GM21367 (cell line): ENCODE results near the gene NUP43.
"Not testable (repeated sequence)": the region's sequence is repeated elsewhere in the genome, so short reads cannot be mapped to it uniquely, and the experiment has no call there.

Source experiments
- ATAC-seq: cut with Tn5 transposase; IDR thresholded peaks from one replicate; pipeline ENCODE4 v1.9.1; 2021; ENCODE audit not compliant: unreplicated experiment

Gene NUP43

DNA sequence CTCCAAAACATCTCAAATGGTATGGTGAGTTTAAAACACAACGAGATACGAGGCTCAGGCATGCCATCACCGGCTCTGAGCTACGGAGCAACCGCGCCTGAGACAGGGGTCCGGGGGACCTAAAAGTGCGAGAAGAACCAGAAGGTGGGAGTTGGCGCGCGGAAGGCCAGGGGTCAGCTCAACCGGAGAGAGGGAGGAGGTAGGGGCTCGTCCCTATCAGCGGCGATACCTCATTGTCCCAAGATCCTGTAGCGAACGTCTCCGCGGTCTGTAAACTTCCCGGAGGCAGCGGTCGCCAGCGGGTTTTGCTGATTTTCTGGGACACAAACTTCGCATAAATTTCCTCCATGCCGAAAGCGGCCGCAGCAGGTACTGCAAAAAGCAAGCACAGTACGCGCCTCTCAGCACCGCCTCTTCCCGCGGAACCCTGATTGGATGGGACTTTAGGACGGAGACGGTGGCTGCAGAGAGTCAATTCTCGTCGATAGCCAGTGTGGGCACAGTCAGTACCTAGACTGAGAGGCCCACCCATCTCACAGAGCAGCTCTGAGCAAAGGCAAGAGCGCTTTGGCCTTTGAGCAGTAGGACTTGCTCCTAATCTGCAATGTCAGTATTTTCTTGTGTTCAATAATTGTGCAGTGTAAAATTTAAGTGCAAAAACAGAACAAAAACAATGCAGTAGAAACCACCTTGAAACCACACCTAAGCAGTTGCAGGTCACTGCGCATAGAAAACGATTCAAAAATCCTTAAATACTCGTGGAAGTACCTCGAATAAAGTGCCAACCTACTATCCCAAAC is at the start of gene NUP43:
Gene NUP43 (minus strand): TSS at position 383 of the 800 bp plus-strand sequence. CDS start 34 bp downstream, at position 349.
- ATAC-seq, result peak; percentile 50

GRCh38 chr6:149783551-149783950 is 37.2 kb upstream of the NUP43 start:
- ATAC-seq, result no peak

GRCh38 chr6:149782337-149782736 is 36.0 kb upstream of the NUP43 start:
- no peak for ATAC-seq

- no peak for ATAC-seq
These were observed 35.4 kb upstream of the NUP43 start for GRCh38 chr6:149781715-149782114.

DNA sequence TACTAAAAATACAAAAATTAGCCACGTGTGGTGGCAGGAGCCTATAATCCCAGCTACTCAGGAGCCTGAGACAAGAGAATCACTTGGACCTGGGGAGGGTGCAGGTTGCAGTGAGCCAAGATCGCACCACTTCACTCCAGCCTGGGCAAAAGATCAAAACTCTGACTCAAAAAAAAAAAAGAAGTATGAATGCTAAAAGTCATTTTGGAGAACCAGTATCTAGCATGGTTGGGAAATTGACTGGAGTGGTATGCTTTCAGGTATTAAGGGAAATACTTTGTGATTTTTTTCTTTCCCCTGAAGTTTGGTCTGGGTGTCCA is 33.3 kb upstream of the NUP43 start:
- ATAC-seq, result no peak

DNA sequence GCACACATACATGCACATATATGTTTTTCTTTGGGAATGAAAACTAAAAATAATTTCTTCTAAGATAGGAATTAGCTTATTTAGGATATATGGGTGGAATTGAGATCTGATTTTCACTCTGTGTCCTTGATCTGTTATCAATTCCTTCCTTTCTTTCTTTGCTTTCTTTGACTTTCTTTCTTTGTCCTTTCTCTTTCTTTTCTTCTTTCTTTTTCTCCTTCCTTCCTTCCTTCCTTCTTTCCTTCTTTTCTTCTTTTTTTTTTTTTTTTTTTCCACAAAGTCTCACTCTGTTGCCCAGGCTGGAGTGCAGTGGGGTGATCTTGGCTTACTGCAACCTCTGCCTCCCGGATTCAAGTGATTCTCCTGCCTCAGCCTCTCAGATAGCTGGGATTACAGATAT is 31.3 kb upstream of the NUP43 start:
- ATAC-seq, result no peak

GRCh38 chr6:149771925-149772324 is 25.6 kb upstream of the NUP43 start:
- ATAC-seq, result no peak

DNA sequence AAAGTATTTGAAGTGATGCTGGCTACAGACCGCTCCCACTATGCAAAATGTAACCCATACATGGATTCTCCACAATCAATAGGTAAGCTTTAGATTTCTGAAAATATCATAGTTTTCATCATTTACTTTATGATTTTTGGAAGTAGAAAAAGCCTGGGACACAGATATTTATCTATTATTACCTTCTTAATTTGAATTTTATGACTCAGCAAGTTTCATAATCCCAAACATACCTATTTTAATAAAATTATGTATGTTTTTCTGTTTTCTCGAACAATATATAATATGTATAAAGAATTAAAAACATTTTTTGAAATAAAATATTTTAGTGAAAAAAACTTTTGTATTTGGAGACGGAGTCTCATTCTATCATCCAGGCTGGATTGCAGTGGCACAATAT is 24.9 kb upstream of the NUP43 start:
- ATAC-seq, result no peak

DNA sequence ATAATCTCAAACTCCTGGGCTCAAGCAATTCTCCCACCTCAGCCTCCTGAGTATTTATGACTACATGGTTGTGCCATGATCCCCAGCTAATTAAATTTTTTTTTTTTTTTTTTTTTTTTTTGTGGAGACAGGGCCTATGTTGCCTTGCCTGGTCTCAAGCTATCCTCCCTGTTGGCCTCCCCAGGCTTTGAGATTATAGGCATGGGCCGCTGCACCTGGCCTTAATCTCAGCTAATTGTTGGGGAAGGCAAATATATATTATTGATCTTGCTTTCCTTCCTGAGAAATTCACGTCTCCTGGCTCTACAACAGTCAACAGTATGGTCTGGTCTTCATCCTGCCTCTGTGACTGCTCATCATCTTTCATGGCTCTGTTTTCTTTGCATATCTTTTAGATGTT is 23.3 kb upstream of the NUP43 start:
- no peak for ATAC-seq

- no peak for ATAC-seq
These were observed 19.9 kb upstream of the NUP43 start for GRCh38 chr6:149766156-149766769.

DNA sequence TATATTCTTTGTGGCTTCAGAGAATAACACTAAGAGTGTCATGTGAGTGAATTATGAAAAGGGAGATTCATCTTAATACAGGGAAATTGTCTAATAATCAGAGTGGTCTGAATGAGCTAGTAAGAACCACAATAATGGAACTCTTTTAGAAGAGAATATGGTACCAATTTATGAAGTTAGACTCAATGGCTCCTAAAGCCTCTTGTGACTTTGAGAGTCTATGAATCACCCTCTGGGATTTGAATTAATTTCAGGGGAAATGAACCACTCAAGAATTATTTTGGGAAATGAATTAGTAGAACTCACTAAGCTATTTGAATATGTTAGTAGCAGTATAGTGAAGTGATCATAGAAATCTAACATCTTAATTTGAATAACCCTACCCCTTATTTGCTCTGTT is 17.5 kb upstream of the NUP43 start:
- no peak for ATAC-seq

GRCh38 chr6:149761438-149761837 is 15.1 kb upstream of the NUP43 start:
- peak; percentile 95 for ATAC-seq

DNA sequence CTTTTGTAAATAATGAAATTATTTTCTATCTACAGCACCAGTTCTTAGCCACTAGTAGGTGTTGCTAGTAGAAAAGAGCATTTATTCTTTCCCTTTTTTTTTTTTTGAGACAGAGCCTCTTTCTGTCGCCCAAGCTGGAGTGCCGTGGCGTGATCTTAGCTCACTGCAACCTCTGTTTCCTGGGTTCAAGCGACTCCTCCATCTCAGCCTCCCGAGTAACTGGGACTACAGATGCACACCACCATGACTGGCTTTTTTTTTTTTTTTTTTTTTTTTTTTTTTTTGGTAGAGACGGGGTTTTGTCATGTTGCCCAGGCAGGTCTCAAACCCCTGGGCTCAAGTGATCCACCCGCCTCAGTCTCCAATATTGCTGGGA is 9.9 kb upstream of the NUP43 start:
- ATAC-seq, result no peak

DNA sequence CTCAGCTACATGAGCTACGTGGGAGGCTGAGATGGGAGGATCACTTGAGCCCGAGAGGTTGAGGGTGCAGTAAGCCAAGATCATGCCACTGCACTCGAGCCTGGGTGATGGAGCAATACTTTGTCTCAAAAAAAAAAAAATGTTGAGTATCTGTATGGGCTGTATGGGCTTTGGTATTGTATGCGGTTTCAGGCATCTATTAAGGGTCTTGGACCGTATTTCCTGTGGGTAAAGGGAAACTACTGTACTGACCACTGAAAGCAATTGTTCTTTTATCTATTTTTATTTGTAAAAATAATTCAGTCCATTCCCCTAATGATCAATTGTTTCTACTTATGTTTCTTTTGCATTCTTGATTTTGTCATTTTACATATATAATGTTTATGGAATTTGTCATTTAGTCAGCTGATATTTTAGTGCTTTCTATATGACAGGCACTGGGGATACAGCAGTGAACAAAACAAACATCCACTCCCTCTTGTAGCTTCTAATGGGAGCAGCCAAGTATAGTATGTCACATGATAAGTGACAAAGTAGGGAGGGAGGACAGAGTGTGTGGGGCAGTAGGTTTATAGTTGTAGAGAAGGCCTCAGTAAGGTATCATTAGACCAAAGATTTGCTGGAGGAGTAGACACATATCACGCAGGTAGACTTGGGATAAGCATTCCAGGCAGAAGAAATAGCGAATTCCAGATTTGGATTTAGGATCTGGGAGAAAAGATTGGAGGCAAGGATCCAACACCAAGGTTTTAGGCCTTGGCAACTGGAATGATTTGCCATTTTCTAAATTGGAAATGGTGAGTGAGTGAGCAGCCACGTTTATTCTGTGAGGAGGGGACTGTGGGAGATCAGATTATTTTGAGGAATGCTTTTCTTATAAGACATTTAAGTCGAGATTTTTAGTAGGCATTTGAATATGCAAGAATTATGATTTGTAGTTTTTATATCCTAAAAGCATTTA is 9.3 kb upstream of the NUP43 start:
- peak; percentile 58 for ATAC-seq

DNA sequence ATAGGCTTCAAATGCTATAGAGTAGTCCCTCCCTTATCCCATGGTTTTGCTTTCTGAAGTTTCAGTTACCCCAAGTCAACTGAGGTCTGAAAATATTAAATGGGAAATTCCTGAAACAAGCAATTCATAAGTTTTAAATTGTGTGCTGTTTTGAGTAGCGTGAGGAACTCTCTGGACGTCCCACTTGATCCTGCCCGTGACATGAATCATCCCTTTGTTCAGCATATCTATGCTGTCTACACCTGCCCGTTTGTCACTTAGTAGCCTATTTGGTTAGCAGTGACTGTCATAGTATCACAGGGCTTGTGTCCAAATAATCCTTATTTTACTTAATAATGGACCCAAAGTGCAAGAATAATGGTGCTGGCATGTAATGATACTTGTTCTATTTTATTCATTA is 8.2 kb upstream of the NUP43 start:
- no peak for ATAC-seq

- not testable (repeated sequence) for ATAC-seq
These were observed 7.0 kb upstream of the NUP43 start for GRCh38 chr6:149753374-149753637.

DNA sequence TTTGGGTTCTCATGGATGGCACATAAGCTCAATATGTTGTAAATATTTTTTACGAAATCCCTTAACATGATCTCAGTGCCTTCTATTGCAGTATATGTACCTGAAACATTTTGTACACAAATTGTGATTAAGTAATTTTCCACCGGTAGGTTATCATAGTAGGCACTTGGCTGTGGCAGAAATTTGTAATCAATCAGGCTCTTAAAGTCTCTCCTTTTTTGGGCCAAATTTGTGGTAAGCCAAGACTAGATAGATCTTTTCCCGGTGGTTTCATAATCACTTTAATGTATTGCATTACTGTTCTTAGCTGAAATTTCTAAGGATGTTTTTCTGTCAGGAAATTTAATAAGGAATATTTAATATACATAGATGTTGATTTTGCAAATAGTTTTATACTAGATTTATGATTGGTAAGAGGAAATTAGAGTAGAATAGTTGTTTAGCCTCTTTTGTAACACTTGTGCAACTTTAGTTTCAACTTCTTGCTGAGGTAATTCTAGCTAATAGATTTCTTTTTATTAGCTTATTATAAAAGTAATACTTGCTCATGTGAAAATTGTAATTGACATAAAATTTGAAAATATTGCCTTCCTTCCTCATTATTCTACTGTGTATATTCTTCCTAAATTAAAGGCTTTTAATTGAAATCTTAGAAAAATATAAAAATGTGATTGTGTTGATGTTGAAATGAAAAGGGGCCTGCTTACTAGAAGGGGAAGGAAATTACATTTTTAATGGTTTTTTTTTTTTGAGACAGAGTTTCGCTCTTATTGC is 6.5 kb upstream of the NUP43 start:
- ATAC-seq, result no peak

DNA sequence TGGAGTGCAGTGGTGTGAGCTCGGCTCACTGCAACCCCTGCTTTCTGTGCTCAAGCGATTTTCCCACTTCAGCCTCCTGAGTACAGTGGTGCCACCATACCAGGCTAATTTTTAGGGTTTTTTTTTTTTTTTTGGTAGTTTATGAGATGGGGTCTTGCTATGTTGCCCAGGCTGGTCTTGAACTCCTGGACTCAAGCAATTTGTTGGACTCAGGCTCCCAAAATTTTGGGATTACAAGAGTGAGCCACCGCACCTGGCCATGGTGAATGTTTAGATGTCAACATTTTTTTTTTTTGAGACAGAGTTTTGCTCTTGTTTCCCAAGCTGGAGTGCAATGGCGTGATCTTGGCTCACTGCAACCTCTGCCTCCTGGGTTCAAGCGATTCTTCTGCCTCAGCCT is 5.6 kb upstream of the NUP43 start:
- ATAC-seq, result not testable (repeated sequence)

GRCh38 chr6:149751239-149751638 is 4.9 kb upstream of the NUP43 start:
- ATAC-seq, result no peak

- ATAC-seq, result peak; percentile 41
These were observed 3.8 kb upstream of the NUP43 start for GRCh38 chr6:149750136-149750609.

- ATAC-seq, result peak; percentile 80
These were observed 3.3 kb upstream of the NUP43 start, which contains the start of gene PCMT1 for GRCh38 chr6:149749594-149750135. PCMT1 (plus strand) TSS chr6:149749741; CDS start chr6:149749902, 161 bp downstream.
